LNCAP (cell line): ENCODE results near the gene RAB10.

Experiments
- TF ChIP-seq, protein P1 (sequence below): fragments of 450-650 bp; IDR thresholded peaks from 2 replicates; pipeline ENCODE4 v1.5.1; 2017; ENCODE audit warnings: mild to moderate bottlenecking

The RAB10 gene

DNA sequence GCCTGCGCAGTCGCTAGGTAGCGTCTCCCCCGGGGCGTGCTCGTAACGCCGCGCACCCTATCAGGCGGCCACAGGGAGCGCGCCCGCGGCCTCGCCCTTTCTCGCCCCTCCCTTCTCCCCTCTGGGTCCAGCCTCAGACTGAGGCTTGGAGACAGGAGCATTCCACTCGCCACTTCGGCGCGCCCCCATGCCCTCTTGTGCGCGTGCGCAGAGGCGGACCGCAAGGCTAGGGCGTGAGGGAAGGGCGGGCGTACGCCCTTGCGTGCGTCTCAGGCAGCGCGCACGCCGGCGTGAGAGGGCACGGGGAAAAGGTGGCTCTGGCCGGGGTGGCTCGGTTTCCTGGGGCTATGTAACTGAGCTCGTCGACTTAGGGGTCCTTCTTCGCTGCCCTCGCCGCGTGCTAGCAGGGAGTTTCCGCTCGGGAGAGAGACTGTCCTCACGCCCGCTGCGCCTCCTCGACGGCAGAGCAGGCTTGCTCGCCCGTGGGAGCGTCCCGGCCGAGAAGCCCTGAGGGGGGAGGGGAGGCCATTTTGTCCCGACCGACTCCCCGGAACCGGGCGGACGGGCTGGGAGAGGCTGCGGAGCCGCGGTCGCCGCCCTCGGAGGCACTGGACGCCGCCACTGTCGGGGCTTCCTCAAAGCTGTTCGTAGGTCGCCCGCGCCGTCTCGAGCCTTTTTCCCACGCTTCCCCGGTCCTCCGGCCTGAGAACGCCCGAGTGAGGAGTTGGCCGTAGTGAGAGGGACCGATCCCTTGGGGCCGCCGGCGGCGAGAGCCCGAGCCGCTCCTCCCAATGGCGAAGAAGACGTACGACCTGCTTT, at the start of gene RAB10:
Gene RAB10 (plus strand): TSS at position 267 of the 819 bp plus-strand sequence. CDS start 525 bp downstream, at position 792.
- TF ChIP-seq, protein P1, sequence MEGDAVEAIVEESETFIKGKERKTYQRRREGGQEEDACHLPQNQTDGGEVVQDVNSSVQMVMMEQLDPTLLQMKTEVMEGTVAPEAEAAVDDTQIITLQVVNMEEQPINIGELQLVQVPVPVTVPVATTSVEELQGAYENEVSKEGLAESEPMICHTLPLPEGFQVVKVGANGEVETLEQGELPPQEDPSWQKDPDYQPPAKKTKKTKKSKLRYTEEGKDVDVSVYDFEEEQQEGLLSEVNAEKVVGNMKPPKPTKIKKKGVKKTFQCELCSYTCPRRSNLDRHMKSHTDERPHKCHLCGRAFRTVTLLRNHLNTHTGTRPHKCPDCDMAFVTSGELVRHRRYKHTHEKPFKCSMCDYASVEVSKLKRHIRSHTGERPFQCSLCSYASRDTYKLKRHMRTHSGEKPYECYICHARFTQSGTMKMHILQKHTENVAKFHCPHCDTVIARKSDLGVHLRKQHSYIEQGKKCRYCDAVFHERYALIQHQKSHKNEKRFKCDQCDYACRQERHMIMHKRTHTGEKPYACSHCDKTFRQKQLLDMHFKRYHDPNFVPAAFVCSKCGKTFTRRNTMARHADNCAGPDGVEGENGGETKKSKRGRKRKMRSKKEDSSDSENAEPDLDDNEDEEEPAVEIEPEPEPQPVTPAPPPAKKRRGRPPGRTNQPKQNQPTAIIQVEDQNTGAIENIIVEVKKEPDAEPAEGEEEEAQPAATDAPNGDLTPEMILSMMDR, result no peak

DNA sequence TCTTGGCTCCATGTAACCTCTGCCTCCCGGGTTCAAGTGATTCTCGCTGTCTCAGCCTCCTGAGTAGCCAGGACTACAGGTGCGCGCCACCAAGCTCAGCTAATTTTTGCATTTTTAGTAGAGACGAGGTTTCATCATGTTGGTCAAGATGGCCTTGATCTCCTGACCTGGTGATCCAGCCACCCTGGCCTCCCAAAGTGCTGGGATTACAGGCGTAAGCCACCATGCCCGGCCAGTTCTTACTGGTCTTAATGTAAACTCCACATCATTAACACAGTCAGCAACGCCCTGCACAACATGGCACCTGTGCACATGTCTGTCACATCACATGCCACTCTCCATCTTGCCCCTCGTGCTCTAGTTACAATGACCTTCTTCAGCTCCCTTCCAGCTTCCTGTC, 45.8 kb upstream of the RAB10 start:
- TF ChIP-seq, protein P1, result no peak

DNA sequence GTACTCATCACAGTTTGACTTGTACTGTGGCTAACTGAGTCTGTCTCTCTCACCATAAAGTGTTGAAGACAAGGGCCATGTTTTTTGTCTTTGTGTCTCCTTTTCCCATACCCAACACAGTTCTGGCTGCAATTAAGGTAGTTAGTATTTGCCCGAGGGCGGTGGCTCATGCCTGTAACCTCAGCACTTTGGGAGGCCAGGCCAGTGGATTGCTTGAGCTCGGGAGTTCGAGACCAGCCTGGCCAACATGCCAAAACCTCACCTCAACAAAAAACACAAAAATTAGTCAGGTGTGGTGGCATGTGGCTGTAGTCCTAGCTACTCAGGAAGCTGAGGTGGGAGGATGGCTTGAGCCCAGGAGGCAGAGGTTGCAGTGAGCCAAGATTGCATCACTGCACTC, 44.7 kb upstream of the RAB10 start:
- TF ChIP-seq, protein P1, result no peak

DNA sequence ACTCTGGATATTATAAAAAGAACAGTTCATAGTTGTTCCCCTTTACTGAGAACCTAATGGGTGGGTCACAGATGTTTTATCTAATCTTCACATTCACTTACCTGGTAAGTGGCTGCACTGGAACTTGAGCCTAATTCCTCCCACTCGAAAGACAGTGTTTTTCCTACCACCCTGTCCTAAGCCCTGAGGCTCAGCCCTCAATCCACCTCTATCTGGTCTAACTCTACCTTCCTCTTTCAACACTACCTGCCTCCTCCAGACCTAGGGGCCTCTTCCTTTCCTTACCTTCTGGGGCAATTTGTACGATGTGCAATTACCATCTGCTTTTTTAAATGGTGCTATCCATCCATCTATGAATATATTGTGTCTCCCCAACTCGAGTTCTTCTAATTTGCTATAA, 41.9 kb upstream of the RAB10 start:
- TF ChIP-seq, protein P1, result no peak

DNA sequence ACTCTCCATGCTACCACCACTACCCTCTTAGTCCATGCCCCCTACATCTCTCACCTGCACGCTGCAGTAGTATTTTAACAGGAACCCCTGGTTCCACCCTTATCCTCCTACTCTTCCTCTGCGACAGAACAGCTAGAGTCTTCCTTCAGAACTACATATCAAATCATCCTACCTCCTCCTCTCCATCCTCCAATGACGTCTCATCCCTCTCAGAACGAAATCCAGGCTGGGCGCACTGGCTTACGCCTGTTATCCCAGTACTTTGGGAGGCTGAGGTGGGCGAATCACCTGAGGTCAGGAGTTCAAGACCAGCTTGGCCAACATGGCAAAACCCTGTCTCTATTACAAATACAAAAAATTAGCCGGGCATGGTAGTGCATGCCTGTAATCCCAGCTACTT, 41.3 kb upstream of the RAB10 start:
- TF ChIP-seq, protein P1, result no peak

DNA sequence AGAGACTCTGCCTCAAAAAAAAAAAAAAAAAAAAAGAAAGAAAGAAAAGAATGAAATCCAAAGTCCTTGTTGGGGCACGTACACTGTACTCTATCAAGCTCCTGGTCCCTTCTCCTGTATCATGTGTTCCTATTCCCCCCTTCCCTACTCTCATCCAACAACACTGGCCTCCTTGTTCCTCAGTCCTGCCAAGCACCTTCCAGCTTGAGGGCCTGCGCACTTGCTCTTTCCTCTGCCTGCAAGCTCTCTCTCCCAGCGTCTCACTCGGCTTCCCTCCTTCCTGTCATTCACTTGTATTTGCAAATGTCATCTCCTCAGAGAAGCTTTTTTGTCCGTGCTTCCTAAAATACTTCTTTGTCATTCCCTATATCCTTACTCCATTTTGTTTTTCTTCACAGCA, 40.8 kb upstream of the RAB10 start:
- TF ChIP-seq, protein P1, result no peak

DNA sequence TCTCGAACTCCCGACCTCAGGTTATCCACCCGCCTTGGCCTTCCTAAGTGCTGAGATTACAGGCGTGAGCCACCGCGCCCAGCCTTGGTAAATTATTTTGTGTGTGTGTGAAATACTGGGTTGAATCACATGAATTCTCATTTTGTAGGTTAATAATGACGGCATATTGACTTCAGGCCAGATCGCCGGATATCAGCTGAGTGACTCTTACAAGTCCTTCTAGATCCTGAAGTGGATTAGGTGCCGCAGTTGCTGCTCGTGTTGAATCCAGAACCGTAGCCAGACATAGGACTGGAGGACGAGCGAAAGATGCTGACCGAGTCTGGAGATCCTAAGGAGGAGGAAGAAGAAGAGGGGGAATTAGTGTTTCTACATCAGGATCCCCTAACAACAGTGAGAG, 39.4 kb upstream of the RAB10 start:
- TF ChIP-seq, protein P1, result no peak

DNA sequence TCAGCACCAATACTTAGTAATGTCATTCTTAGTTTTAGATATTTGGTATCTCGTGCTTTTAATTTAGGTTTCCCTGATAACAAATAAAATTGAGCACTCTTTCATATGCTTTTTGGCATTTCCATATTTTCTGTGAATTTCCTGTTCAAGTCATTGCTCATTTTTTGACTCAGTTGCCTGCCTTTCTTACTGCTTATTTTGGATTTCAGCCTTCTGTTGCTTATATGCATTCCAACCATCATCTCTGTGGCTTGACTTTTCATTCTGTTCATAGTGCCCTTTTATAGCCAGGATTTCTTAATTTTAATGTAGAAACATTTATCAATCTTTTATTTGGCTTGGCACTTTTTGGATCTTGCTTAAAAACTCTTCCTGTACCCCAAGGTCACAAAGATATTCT, 37.0 kb upstream of the RAB10 start:
- TF ChIP-seq, protein P1, result no peak
